T-helper 22 cell (primary cell): ENCODE data around the gene PTPRN.

Experiments used
- DNase-seq: peaks from one replicate; pipeline ENCODE4 v3.0.0-alpha.2; 2020; ENCODE audit warnings: low read depth

PTPRN gene

DNA sequence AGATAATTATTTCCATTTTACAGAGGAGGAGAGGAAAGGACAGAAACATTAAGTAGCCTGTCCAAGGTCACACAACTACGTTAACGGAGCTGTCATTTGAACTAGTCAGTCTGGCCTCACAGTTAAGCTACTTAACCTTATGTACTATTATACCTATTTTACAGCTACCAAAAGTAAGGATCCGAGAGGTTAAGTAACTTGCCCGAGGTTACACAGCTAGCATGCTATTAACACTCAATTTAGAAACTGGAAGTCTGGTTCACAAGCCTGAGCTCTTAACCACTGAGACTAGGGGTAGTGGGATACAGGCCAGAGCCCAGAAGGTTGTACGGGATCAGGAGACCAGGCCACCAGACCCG, 64.4 kb downstream of the PTPRN start:
- no peak for DNase-seq

DNA sequence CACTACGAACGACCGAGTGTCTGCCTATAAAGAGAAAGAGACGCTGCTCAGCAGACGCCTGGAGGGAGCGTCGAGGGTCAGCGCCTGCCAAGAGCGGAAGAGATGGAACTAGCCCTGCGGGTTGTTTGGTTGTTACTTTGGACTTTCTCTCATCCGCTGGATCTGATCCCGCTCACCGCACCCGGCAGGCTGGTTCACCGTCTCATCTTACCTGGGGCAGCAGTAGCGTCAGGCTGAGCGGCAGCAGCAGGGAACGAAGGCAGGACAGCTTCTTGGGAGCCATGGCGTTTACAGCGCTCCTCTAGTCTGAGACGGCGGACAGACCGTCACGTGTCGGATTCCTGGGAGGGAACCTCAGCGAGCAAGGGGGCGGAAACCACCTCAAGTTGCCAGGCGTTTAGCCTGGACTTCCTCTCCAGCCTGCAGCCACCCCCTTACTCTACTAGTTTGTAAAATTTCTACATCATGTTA, 65.9 kb downstream of the PTPRN start:
- no peak for DNase-seq
